ENCODE data around the gene TCEAL9.

GRCh38 chrX:103382877-103383276 lies 26.6 kb downstream of the TCEAL9 start:
- TF ChIP-seq POLR2AphosphoS5 (IDR thresholded peaks at IDR 0.05; ENCODE audit: low read depth, low read length) = no peak
- TF ChIP-seq TAF1 (IDR thresholded peaks at IDR 0.05; ENCODE audit: borderline replicate concordance, insufficient read depth, low read length) = no peak
